SK-N-SH (cell line): Measurements from ENCODE around the gene THAP6.
"Not testable (repeated sequence)": the region's sequence is repeated elsewhere in the genome, so short reads cannot be mapped to it uniquely, and the experiment has no call there.

Source experiments
- CTCF ChIP-seq: fragments of 200-600 bp; sonication (generic); IDR thresholded peaks from 2 replicates; pipeline ENCODE4 v1.6.1; 2017; ENCODE audit warnings: antibody characterized with exemption, mild to moderate bottlenecking, moderate library complexity
- ELF1 ChIP-seq: IDR thresholded peaks from 2 replicates; pipeline ENCODE4 v1.4.0; 2012
- RFX5 ChIP-seq: IDR thresholded peaks from 2 replicates; pipeline ENCODE4 v1.6.1; 2012; ENCODE audit warnings: mild to moderate bottlenecking, improper control_type of control experiment, low read length

GRCh38 chr4:75519452-75519851, 5.2 kb downstream of the THAP6 start:
- TF ChIP-seq CTCF, RFX5, ELF1: not testable (repeated sequence)
